Measurements from ENCODE around the gene RAB3B. TPM values are rescaled to one million over a fixed set of nuclear protein-coding genes. Genes with fewer than 3 reads are reported as not detected.

RAB3B gene
- total RNA-seq, 3 donors from 2014 or later: 0.66 to 1.3 TPM; not detected in 1

DNA sequence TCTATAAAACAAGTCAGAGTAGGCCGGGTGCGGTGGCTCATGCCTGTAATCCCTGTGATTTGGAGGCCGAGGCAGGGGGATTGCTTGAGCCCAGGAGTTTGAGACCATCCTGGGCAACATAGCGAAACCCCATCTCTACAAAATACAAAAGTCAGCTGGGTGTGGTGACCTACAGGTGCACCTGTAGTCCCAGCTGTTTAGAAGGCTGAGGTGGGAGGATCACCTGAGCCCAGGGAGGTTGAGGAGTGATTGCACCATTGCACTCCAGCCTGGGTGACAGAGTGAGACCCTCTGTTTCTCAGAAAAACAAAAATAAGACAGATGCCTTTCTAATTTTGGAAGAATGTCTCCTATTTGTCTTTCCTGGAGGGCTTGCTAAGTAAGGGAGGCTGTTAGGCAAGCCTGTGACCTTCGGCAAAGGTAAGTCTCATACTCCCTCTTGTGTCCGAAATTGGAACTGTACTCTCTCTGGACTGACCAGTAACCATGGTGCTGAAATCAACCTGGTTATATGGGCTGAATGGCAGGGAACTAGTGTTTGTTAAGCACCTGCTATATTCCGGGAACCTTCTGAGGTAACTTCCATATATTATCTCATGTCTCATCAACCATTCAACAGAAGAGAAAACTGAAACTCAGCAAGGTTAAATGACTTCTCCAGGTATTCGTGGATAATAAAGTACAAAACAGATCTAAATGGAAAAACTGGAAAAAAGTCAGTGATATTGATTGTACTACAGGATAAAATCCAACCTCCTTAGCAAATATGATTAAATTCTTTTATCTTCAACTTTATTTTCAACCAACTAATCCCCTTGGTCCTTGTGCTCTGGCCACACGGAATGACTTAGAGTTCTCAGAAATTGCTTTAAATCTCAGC is 11.8 kb upstream of the RAB3B start:
- Histone ChIP-seq H3K27ac (no peak overlapping the region), H3K4me3 (no peak overlapping the region), H3K9me3 (no peaks in the 10 kb centered on the region), H3K36me3 (no peaks in the 10 kb centered on the region), H3K4me1 (no peaks in the 10 kb centered on the region), H3K27me3 (peaks cover 0 to 5% of the 10 kb centered on the region in 2 donors)
- peak in 1 of 2 donors; percentile 18 for DNase-seq (ENCODE audit: low spot score in 2 of 2)
- intact Hi-C loops (cut with DNase I; ENCODE audit: low total_unique reads): no loop called here
- TF ChIP-seq, protein P1, sequence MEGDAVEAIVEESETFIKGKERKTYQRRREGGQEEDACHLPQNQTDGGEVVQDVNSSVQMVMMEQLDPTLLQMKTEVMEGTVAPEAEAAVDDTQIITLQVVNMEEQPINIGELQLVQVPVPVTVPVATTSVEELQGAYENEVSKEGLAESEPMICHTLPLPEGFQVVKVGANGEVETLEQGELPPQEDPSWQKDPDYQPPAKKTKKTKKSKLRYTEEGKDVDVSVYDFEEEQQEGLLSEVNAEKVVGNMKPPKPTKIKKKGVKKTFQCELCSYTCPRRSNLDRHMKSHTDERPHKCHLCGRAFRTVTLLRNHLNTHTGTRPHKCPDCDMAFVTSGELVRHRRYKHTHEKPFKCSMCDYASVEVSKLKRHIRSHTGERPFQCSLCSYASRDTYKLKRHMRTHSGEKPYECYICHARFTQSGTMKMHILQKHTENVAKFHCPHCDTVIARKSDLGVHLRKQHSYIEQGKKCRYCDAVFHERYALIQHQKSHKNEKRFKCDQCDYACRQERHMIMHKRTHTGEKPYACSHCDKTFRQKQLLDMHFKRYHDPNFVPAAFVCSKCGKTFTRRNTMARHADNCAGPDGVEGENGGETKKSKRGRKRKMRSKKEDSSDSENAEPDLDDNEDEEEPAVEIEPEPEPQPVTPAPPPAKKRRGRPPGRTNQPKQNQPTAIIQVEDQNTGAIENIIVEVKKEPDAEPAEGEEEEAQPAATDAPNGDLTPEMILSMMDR (IDR thresholded peaks at IDR 0.05): peak; percentile 88 to 89 (median 88)
- TF ChIP-seq POLR2A (IDR thresholded peaks at IDR 0.05): no peak

DNA sequence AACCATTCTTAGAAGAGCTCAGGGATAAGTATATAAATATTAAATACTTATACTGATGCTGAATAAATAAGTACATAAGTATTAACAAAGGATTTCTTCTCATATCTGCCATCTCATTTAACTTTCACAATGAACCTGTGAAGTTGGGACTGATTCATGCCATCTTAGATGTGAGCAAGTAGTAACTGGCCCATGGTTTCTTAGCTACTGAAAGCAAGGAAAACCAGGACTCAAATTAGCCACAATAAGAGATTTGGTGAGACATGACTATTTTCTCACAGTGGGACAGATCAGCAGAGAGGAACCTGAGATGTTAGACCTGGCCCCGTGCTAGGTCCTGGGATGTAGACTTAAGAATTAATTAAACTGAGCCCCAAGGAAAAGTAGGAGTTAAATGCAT is 8.2 kb upstream of the RAB3B start:
- H3K9me3 ChIP-seq: no peaks in the 10 kb centered on the region
- no peak for TF ChIP-seq POLR2AphosphoS5 (IDR thresholded peaks at IDR 0.05)
- no peak for TF ChIP-seq POLR2A (IDR thresholded peaks at IDR 0.05)
- TF ChIP-seq, protein P1 (IDR thresholded peaks at IDR 0.05): no peak
- no peak overlapping the region for H3K27ac ChIP-seq
- DNase-seq (ENCODE audit: low spot score in 2 of 2): no peak
- H3K4me1 ChIP-seq: no peaks in the 10 kb centered on the region
- H3K4me3 ChIP-seq: no peak overlapping the region
- no peaks in the 10 kb centered on the region for H3K36me3 ChIP-seq
- H3K27me3 ChIP-seq: peaks cover 0 to 10% of the 10 kb centered on the region in 2 donors
- intact Hi-C loops (cut with DNase I; ENCODE audit: low total_unique reads): no loop called here

DNA sequence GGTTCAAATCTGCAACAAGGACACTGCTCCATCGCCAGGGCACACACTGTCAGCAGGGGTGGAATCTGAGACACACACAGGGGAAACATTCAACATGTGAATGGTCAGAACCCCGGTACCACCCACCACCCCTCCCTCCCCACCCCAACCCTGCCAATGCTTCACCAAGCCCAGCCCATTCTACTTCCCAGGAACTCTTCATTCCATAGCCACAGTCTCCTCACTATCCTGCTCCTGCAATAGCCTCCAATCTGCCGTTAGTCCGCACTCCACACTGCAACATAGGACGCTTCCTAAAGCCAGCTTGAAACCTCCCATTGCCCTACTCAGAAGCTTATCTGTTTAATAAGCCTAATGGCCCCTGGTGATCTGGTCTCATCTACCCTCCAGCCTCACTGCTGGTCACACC is 7.5 kb upstream of the RAB3B start:
- H3K36me3 ChIP-seq: no peaks in the 10 kb centered on the region
- H3K27me3 ChIP-seq: peaks cover 0 to 13% of the 10 kb centered on the region in 2 donors
- no peak overlapping the region for H3K27ac ChIP-seq
- TF ChIP-seq POLR2A (IDR thresholded peaks at IDR 0.05) (no peak), POLR2AphosphoS5 (IDR thresholded peaks at IDR 0.05) (no peak)
- TF ChIP-seq, protein P1 (IDR thresholded peaks at IDR 0.05): no peak
- H3K9me3 ChIP-seq: no peaks in the 10 kb centered on the region
- DNase-seq (ENCODE audit: low spot score in 2 of 2): no peak
- no peak overlapping the region for H3K4me3 ChIP-seq
- no peaks in the 10 kb centered on the region for H3K4me1 ChIP-seq
- intact Hi-C loops (cut with DNase I; ENCODE audit: low total_unique reads): no loop called here

DNA sequence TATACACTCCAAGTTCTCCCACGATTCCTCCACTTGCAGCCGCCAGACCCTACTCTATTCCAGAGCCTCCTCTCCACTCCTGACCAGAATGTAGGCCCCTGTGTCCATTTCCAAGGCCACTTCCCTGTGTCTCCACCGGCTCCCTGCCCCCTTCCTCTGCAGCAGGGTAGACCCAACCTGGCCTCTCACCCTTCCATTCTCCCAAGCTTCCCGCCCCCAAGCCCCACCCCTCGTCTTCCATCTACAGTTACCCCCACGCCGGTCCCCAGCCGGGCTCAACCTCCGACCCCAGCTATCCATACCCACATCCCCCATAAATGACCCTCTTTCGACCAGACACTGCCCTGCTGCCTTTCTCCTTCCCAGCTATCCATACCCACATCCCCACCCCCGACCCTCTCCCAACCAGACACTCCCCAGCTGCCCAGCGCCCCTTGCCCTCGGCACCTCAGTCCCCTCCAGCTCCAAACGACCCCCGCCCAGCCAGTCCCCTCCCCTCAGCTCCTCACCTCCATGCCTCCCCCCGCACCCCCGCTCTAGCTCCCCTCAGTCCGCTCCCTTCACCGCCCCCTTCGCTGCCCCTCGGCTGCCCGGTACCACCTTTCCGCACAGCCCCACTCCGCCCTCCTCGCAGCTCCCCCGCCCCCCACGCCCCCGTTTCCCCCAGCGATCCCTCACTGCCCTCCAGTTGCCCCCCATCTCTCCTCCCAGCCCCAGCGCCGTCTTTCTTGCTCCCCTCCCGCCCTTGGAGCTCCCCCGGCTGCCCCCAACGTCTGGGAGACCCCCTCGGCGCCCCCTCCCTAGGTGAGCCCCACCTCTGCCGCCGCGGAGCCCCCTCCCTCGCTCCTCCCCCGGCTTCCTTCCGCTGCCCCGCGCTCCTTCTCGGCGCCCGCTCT is 670 bp downstream of the RAB3B start:
- H3K9me3 ChIP-seq: no peaks in the 10 kb centered on the region
- peak overlapping the region; percentile 32 to 72 (median 56) for H3K4me3 ChIP-seq
- H3K4me1 ChIP-seq: no peaks in the 10 kb centered on the region
- TF ChIP-seq, protein P1 (IDR thresholded peaks at IDR 0.05): no peak
- TF ChIP-seq POLR2A (IDR thresholded peaks at IDR 0.05) (no peak), POLR2AphosphoS5 (IDR thresholded peaks at IDR 0.05) (no peak)
- H3K36me3 ChIP-seq: no peaks in the 10 kb centered on the region
- H3K27ac ChIP-seq: no peak overlapping the region
- peaks cover 3 to 31% of the 10 kb centered on the region in 2 donors for H3K27me3 ChIP-seq
- intact Hi-C loops (cut with DNase I; ENCODE audit: low total_unique reads): no loop called here
- no peak for DNase-seq (ENCODE audit: low spot score in 2 of 2)

Data from breast epithelium (tissue), 4 donors.